Right ventricle myocardium inferior (tissue), 1 donor: Measurements from ENCODE around the gene FSD2. TPM values are rescaled to one million over a fixed set of nuclear protein-coding genes. Genes with fewer than 3 reads are reported as not detected.

Experiments
- ATAC-seq: fragments of 200-7000 bp; cut with Tn5 transposase; one replicate; pipeline ENCODE4 v1.9.1; 2020; ENCODE audit warnings: mild to moderate bottlenecking, moderate library complexity
- DNase-seq: peaks from one replicate; pipeline ENCODE4 v3.0.0; 2021; ENCODE audit errors: missing footprints
- intact Hi-C: fragments of 100-400 bp; cut with DNase I; formaldehyde crosslinking; loops from one replicate; pipeline ENCODE4 v1.11.0; 2022
- total RNA-seq: library from RNA; stranded (reverse); fragmentation: NEBNext Ultra II Directional; extraction: Animal tissue kit (Norgen Biotek cat#: 25700); gene quantifications from one replicate; pipeline ENCODE4 v1.2.1, GENCODE V29; 2021
- donor health status: DM: no; HTN: yes; CAD: no; lungs with severe emphysema.

FSD2 gene
- total RNA-seq, 1 donor from 2014 or later: 144 TPM

DNA sequence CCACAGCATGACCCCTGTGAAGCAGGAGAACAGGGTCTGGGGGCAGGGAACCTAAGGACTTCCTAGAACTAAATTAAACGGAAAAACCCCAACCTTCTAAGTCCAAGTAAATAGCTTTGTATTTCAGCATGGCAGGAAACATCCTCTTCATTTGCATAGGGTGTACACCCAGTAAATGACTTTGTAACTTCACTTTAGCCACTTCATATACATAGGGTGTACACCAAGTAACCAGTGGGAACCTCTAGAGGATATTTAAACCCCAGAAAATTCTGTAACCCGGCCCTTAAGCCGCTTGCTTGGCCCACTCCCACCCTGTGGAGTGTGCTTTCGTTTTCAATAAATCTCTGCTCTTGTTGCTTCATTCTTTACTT, 41.8 kb downstream of the FSD2 start:
- DNase-seq (no peak), ATAC-seq (no peak)
- intact Hi-C loops: no loop called here

DNA sequence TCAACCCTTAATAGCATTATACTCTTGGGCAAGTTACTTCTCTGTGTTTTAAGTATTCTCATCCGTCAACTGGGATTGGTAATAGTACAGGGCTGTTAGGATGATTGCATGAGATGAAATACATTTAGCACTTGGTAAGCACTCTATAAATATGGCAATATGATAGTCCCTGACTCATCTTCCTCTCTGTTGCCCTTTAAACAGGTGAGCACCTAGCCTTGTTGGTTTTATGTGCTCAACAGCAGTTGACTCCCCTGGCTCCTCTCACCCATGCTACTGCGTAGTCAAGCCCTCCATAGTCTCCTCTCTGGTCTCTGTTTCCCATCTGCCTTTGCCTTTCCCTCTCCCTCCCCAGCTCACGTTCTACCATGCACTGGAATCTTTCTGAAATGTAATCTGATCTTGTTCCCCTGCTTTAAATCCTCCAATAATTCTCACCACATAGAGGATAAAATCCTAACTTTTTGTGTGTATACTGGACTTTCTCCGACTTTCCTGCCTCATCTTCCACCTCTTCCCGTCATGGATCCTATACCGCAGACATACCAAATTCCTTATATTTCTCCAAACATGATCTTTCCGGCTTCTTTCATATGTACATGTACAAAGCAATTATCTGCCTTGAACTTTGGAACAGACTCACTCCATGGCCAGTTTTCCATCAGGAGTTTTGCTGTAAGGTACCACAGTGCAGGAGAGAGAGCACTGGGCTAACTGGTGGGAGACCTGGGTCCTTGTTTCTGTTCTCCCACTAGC, 42.3 kb downstream of the FSD2 start:
- DNase-seq (no peak), ATAC-seq (no peak)
- intact Hi-C loops: no loop called here

DNA sequence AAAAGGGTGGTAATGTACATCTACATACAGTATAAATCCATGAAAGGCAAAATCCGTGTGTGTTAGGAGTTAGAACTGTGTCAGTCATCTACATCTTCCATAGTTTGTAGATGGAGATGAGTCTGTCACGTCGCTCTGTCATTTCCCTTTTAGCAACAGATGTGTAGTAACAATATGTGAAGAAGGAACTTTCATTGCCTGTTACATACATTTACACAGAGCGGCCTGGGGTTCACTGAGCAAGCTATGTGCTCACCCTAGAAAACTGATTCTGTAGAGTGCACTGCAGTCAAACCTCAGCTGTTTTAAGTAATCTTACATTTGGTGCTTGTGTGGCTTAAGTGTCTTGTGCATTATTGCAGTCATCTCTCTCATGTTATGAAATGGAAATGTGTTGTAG, 54.6 kb downstream of the FSD2 start:
- no peak for ATAC-seq
- intact Hi-C loops: loop anchor here (2.0 to 10.0 kb wide), 3 partner anchors 57 to 233 kb away; partner anchors contain the start of genes RAMAC, RPS17 and WHAMM
- DNase-seq: no peak

GRCh38 chr15:82750831-82751180, 55.1 kb downstream of the FSD2 start:
- intact Hi-C loops: loop anchor here (2.0 to 10.0 kb wide), 3 partner anchors 58 to 234 kb away; partner anchors contain the start of genes RAMAC, RPS17 and WHAMM
- no peak for DNase-seq

GRCh38 chr15:82749951-82750830, 55.7 kb downstream of the FSD2 start:
- intact Hi-C loops: loop anchor here (2.0 to 10.0 kb wide), 3 partner anchors 59 to 235 kb away; partner anchors contain the start of genes RAMAC, RPS17 and WHAMM

More at GRCh38 chr15:82750831-82751180, 55.1 kb downstream of the FSD2 start:
- ATAC-seq: peak; percentile 11

GRCh38 chr15:82748315-82748714, 57.6 kb downstream of the FSD2 start:
- ATAC-seq (no peak), DNase-seq (no peak)
- intact Hi-C loops: no loop called here

More at GRCh38 chr15:82749951-82750830, 55.7 kb downstream of the FSD2 start:
- ATAC-seq: peak; percentile 98
- peak; percentile 94 for DNase-seq

- intact Hi-C loops: no loop called here
- ATAC-seq: no peak
- DNase-seq: no peak
Observed at GRCh38 chr15:82743810-82744209, 62.1 kb downstream of the FSD2 start.

GRCh38 chr15:82742134-82742533, 63.7 kb downstream of the FSD2 start:
- intact Hi-C loops: no loop called here
- no peak for ATAC-seq
- no peak for DNase-seq

DNA sequence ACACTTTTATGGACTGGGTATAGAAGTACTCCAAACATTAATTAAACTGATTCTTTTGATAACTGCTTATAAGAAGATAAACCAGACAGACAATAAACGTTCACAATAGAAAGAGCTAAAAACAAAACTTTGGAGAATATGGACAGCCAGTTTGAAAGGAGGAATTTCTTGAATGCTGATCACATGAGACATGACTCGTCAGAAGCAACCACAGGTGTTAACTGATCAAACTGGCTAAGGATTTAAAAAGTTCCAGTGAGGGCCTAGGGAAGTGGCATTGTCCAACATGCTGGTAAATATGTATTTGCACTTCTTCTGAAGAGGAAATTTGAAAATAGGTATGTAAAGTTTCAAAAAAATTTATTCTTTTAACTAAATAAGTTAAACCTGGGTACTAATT, 66.8 kb downstream of the FSD2 start:
- no peak for DNase-seq
- no peak for ATAC-seq
- intact Hi-C loops: no loop called here

DNA sequence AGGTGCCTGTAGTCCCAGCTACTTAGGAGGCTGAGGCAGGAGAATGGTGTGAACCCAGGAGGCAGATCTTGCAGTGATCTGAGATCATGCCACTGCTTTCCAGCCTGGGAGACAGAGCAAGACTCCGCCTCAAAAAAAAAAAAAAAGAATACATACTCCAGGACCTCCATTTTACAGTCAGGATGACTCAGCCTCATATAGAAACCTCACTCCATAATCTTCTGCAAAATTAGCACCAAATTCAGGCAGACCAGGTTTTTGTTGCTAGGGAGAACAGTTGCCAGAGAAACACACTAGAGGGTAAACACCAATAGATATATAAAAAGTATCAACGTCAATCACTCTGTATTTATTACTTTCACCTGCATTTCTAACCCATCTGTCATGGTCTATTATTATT, 67.9 kb downstream of the FSD2 start:
- no peak for DNase-seq
- intact Hi-C loops: no loop called here
- no peak for ATAC-seq

DNA sequence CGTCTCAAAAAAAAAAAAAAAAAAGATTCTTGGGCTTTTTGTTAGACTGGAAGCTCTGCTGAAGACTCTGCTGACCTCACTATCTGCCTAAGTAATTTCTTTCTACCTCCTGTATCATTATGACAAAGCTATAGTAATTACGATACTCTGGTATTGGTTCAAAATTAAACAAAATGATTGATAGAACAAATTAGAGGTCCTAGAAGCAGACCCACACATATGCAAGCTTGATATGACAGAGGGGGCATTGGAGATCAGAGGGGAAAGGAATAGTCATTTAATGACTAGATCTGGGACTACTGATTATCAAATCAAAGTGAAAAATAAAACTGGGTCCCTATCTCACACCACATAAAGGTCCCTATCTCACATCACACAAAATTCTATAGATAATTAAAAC, 74.3 kb downstream of the FSD2 start:
- DNase-seq: no peak
- ATAC-seq: no peak
- intact Hi-C loops: no loop called here

DNA sequence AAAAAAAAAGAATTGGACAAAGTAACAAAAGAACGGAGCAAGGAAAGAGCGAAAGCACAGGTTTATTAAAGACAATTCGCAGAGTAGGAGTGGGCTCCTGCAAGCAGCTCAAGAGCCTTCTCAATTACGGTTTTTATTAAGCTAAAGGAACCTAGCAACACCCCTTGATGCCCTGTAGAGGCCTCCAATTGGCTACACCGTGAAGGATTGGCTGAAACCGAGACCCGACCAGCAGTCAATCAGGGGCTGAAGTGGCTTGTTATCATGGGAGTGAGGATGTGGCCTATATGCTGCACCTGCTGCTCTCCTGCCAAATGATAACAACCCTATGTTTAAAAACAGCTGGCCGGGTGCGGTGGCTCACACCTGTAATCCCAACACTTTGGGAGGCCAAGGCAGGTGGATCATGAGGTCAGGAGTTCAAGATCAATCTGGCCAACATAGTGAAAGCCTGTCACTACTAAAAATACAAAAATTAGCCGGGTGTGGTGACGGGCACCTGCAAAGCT, 75.8 kb downstream of the FSD2 start:
- no peak for DNase-seq
- no peak for ATAC-seq
- intact Hi-C loops: no loop called here

GRCh38 chr15:82726816-82727215, 79.1 kb downstream of the FSD2 start:
- no peak for ATAC-seq
- intact Hi-C loops: no loop called here

DNA sequence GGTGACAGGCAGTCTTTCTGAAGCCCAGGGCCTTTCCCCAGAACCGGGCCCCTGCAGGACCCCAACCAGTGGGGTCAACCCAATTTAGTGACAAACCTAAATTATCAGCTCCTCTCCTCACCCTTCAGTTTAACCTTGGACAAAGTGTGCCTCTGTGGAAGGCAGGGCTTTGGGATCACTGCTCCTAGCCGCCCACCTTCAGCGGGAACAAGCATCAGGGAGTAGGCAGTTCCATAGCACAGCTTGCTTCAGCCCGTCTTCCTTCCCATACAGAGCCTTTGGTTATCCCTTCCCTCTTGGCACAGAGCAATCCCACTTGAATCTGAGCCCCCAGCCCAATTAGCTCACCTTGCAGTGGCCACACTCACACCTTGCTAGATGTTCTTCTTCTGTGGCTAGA, 90.9 kb downstream of the FSD2 start:
- no peak for ATAC-seq
- no peak for DNase-seq
- intact Hi-C loops: no loop called here

More at GRCh38 chr15:82726816-82727215, 79.1 kb downstream of the FSD2 start:
- no peak for DNase-seq

DNA sequence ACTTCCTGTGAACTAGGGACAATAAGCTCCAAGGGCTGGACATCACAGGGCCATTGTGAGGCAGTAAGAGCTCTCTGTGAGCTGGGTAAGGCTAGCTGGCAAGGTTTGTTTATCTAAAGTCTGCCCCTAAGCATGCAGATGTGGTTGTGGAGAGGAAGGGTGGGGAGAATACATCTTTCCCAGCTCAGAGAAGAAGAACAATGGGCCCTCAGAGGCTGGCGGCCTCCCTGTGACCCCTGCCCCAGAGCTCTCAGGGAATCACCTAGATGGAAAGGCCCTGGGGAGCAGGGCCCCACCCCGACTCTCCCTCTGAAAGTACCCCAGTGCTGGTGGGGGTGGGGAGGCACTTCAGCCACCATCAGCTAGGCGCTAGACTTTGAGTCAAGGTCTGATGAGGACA, 91.9 kb downstream of the FSD2 start:
- DNase-seq (no peak), ATAC-seq (no peak)
- intact Hi-C loops: no loop called here

- no peak for ATAC-seq
- intact Hi-C loops: no loop called here
- DNase-seq: no peak
Observed at GRCh38 chr15:82712036-82712435, 93.8 kb downstream of the FSD2 start.

DNA sequence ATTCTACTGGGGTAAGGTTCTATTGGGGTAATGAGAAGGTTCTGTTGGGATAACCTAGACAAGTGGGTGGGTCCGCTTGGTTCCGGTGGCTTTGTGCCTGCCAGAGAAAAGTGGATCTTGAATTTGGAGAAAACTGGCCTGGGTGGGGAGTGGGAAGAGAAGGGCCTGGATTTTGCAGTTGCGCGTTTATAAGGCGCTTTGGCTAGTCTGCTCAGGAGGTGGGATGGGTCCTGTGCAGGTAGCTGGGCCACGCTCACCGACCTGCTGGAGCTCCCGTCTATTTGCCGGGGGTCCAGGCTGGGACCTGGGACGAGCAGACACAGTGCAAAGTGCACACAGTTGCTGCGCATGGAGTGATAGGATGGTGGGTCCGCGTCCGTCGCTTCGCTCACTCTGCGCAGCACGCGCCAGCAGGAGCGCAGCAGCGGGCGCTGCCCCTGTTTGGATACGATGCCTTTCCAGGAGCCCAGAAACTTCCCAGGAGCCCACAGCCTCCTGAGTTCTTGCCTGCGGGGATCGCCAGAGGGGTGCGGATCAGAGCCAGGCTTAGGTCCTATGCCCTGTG, 94.9 kb downstream of the FSD2 start:
- intact Hi-C loops: no loop called here
- no peak for DNase-seq
- no peak for ATAC-seq

DNA sequence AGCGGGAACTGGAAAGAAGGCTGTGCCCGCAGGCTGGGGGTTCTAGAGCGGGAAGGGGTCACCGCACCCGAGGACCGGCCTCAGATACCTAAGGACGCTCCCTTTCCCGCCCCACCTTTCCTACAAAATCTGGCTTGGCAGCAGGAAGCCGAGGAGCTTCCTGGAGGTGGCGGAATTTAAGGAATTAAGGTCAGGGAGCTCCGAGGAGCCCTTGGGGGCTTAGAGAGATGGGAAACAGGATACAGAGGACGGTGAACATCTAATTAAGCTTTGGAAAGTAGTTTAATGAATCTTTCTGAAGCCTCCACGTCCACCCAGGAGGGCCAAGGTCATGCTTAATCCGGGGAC, 95.7 kb downstream of the FSD2 start:
- no peak for DNase-seq
- intact Hi-C loops: no loop called here
- ATAC-seq: no peak

DNA sequence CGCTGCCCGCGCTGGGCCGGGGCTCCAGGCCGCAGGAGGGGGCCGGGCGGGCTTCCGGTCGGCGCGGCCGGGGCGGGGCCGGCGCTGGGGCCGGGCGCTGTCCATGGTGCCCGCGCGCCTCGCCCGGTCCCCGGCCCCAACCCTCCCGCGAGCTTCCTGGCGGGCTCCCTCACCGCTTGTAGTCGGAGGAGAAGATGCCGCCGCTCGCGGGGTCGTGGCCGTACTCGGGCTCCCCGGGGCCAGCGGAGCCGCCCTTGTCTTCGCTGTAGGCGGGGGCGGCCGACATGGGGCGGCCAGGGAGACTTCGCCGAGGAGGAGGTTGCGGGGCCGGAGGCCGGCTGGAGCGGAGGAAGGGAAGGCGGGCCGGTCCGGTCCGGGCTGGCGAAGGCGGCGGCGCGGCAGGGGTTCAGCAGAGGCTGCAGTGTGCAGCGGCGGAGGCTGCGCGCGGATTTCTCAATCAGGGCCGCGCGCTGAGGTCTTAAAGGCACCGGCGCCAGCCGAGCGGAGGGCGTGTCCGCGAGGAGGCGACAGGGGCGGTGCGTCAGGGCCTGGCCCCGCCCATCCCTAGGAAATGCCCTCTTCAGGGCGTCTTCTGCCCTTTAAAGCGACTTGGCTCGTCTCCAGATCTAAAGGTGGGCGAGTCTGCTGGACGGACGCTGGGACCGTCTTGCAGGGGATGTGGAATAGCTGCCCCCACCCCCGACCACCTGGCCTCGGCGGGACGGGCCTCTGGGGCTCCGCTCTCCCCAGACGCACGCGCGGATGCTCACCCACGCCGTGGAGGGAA, 96.3 kb downstream of the FSD2 start, which contains the start of gene AP3B2:
Gene AP3B2, minus strand, starts transcription at position 455 of the 787 bp plus-strand sequence. Its CDS starts 169 bp downstream, at position 286.
- intact Hi-C loops: no loop called here
- peak; percentile 90 for DNase-seq
- peak; percentile 95 for ATAC-seq
